Left lung (tissue), 10 donors: ENCODE measurements around the gene IGDCC3. TPM values are rescaled to one million over a fixed set of nuclear protein-coding genes. Genes with fewer than 3 reads are reported as not detected.

Experiments
- ATAC-seq: fragments of 200-7000 bp; cut with Tn5 transposase; one replicate; pipeline ENCODE4 v1.9.1; 2020; ENCODE audit warnings: moderate library complexity
- DNase-seq, 4 donors: peaks; one replicate each; pipeline ENCODE4 v3.0.0-alpha.2; 2013 to 2020
- H3K27ac ChIP-seq, 2 donors: fragments of 200-600 bp; sonication (generic) in 1 of 2; one replicate each; pipeline versions ENCODE4 v1.5.0 to v1.8.0; 2020 to 2021
- H3K27me3 ChIP-seq, 2 donors: fragments of 200-600 bp; sonication (generic) in 1 of 2; one replicate each; pipeline versions ENCODE4 v1.5.0 to v1.8.0; 2020 to 2021
- H3K36me3 ChIP-seq, 2 donors: fragments of 200-600 bp; sonication (generic) in 1 of 2; one replicate each; pipeline versions ENCODE4 v1.5.0 to v1.8.0; 2020 to 2021
- H3K4me1 ChIP-seq, 2 donors: fragments of 200-600 bp; one replicate each; pipeline ENCODE4 v1.8.0; 2021
- H3K4me3 ChIP-seq, 2 donors: fragments of 200-600 bp; sonication (generic) in 1 of 2; one replicate each; pipeline versions ENCODE4 v1.5.0 to v1.8.0; 2020 to 2021; ENCODE audit warnings: mild to moderate bottlenecking in 1 of 2
- H3K9me3 ChIP-seq, 2 donors: fragments of 200-600 bp; sonication (generic) in 1 of 2; one replicate each; pipeline versions ENCODE4 v1.5.0 to v1.8.0; 2020 to 2021
- CTCF ChIP-seq, 2 donors: fragments of 200-600 bp; sonication (generic) in 1 of 2; IDR thresholded peaks; one replicate each; pipeline versions ENCODE4 v1.5.0 to v1.8.0; 2021; ENCODE audit warnings: antibody characterized with exemption in 2 of 2
- intact Hi-C, 2 donors: fragments of 100-400 bp; cut with DNase I; formaldehyde crosslinking; loops; one replicate each; pipeline versions ENCODE4 v1.11.2 to v1.14.2; 2022
- polyA plus RNA-seq, 6 donors: library from polyadenylated mRNA; unstranded; fragments of 120-200 nt; gene quantifications; one replicate each; pipeline ENCODE4 v1.2.1, GENCODE V29; 2013; ENCODE audit not compliant: insufficient read length in 6 of 6
- total RNA-seq, 2 donors: library from RNA; stranded (reverse); fragmentation: NEBNext Ultra II Directional; extraction: Animal tissue kit (Norgen Biotek cat#: 25700); gene quantifications; one replicate each; pipeline ENCODE4 v1.2.1, GENCODE V29; 2021
- donor health status: DM: no; HTN: yes; CAD: no.
- donor health status: DM: no; HTN: no; CAD: no.

The IGDCC3 gene
- total and polyA plus RNA-seq, 8 donors = 0.20 to 12.8 (median 11.5) TPM; not detected in 1

DNA sequence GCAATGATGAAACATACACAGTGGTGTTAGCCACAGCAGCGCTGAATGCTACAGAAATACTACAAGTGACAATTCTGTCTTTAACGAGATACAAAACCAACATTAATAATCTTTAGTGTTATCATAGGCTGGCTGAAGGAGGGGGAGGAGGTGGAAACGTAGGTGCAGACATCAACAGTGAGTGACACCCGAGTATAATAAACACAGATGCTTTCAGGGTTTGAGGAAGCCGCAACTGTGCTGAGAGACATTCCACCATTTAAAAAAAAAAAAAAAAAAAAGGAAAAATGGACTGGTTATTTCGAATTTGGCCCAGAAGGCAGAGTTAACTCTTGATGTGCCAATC lies 4.3 kb upstream of the IGDCC3 start:
- no peak for DNase-seq
- TF ChIP-seq CTCF (IDR thresholded peaks at IDR 0.05) = no peak
- Histone ChIP-seq H3K27ac (no peak overlapping the region), H3K27me3 (peaks cover 14 to 79% of the 10 kb centered on the region in 2 donors), H3K36me3 (no peaks in the 10 kb centered on the region), H3K4me1 (peaks cover 10 to 27% of the 10 kb centered on the region in 2 donors), H3K9me3 (no peaks in the 10 kb centered on the region), H3K4me3 (no peak overlapping the region)
- intact Hi-C loops = loop anchor here in 1 of 2 donors (5.0 kb wide), 1 partner anchor 55 kb away; no protein-coding TSS in a partner anchor
- ATAC-seq = no peak

- no peak for ATAC-seq
- peaks cover 19 to 84% of the 10 kb centered on the region in 2 donors for H3K27me3 ChIP-seq
- no peak for TF ChIP-seq CTCF (IDR thresholded peaks at IDR 0.05)
- peaks cover 15 to 32% of the 10 kb centered on the region in 2 donors for H3K4me1 ChIP-seq
- no peak overlapping the region for H3K27ac ChIP-seq
- H3K36me3 ChIP-seq = no peaks in the 10 kb centered on the region
- no peaks in the 10 kb centered on the region for H3K9me3 ChIP-seq
- no peak for DNase-seq
- intact Hi-C loops = loop anchor here in 1 of 2 donors (5.0 kb wide), 1 partner anchor 54 kb away; no protein-coding TSS in a partner anchor
- no peak overlapping the region for H3K4me3 ChIP-seq
Measured at GRCh38 chr15:65381445-65382145, 3.8 kb upstream of the IGDCC3 start.

DNA sequence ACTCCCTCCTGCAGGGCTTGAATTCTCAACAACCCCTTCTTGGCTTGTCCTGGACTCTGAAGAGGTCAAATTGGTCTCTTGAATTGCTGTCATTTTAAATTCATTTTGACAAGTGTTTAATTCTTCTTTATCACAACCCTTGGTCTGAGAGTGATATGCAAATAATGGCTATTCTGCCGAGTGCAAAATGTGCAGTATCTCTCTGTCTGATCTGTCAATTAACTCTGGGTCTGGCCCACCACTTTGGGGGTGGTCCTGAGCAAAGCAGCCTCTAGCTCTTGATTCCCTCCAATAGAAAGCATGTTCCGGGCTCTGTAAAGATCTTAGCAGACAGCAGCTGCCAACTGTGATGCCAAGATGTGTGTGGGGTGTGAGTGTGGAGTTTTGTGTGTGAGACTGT lies 2.2 kb upstream of the IGDCC3 start:
- Histone ChIP-seq H3K36me3 (no peaks in the 10 kb centered on the region), H3K4me1 (peaks cover 9 to 29% of the 10 kb centered on the region in 2 donors), H3K4me3 (no peak overlapping the region), H3K27ac (no peak overlapping the region), H3K9me3 (no peaks in the 10 kb centered on the region), H3K27me3 (peaks cover 34 to 94% of the 10 kb centered on the region in 2 donors)
- TF ChIP-seq CTCF (IDR thresholded peaks at IDR 0.05) = no peak
- intact Hi-C loops = loop anchor here in 1 of 2 donors (5.0 kb wide), 1 partner anchor 53 kb away; no protein-coding TSS in a partner anchor
- no peak for ATAC-seq
- no peak for DNase-seq

- no peaks in the 10 kb centered on the region for H3K9me3 ChIP-seq
- H3K27ac ChIP-seq = no peak overlapping the region
- H3K36me3 ChIP-seq = no peaks in the 10 kb centered on the region
- H3K27me3 ChIP-seq = peaks cover 34 to 98% of the 10 kb centered on the region in 2 donors
- ATAC-seq (peak; percentile 71), DNase-seq (peak in 1 of 4 donors; percentile 52)
- no peak for TF ChIP-seq CTCF (IDR thresholded peaks at IDR 0.05)
- H3K4me1 ChIP-seq = peaks cover 8 to 22% of the 10 kb centered on the region in 2 donors
- H3K4me3 ChIP-seq = peak overlapping the region; percentile 34 to 40
- intact Hi-C loops = no loop called here
Measured at GRCh38 chr15:65377105-65377975, 462 bp downstream of the IGDCC3 start.

DNA sequence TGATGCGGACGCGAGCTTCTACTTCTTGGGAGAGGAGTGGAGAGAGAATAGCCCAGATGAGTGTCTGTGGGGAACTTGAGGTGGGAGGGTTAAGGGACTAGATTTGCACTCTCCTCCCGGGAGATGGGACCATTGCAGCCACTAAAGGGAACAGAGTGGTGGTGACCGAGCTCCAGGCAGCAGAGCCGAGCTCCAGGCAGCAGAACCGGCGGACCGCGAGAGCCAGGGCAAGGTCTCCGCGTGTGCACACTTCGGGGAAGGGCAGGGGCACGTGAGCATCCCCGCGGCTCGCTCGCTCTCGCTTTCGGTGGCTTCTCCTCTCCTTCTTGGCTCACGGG lies 1.1 kb downstream of the IGDCC3 start:
- Histone ChIP-seq H3K27me3 (peaks cover 34 to 96% of the 10 kb centered on the region in 2 donors), H3K4me1 (peaks cover 8 to 22% of the 10 kb centered on the region in 2 donors), H3K4me3 (peak overlapping the region; percentile 34 to 40), H3K9me3 (no peaks in the 10 kb centered on the region), H3K27ac (no peak overlapping the region), H3K36me3 (no peaks in the 10 kb centered on the region)
- DNase-seq (no peak), ATAC-seq (peak; percentile 58)
- TF ChIP-seq CTCF (IDR thresholded peaks at IDR 0.05) = no peak
- intact Hi-C loops = no loop called here
